ENCODE results near the gene PLP2. TPM values are rescaled to one million over a fixed set of nuclear protein-coding genes. Genes with fewer than 3 reads are reported as not detected.

PLP2 gene
- total and polyA plus RNA-seq, 4 experiments from 2014 or later: 132 to 334 (median 187) TPM

DNA sequence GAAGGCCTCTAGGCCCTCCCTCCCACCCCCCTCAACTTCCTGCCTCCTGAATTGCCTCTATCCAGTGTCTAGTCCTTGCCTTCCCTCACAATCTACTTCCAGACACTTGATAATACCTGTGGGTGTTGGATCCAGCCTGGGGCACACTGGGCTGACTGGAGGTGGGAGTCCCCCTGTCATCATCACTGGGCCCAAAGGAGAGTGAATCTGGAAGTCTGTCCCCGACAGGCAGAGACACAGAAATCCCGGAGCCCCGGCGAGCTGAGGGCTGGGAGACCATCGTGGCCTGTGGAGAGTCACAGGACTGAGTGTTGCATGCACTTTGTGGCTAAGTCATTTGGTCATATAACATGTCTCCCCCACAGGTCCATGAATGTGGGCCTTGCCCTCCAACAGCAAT, 36.7 kb downstream of the PLP2 start:
- Mint-ChIP-seq H3K4me1 (no peaks in the 10 kb centered on the region), H3K9me3 (no peaks in the 10 kb centered on the region), H3K36me3 (no peaks in the 10 kb centered on the region), H3K4me3 (no peak overlapping the region), H3K27me3 (peaks cover 1 to 3% of the 10 kb centered on the region in 2 donors), H3K27ac (no peak overlapping the region)
- DNase-seq: no peak
- ChIA-PET POLR2A (ENCODE audit: partially characterized antibody) (no interaction called here), CTCF (ENCODE audit: partially characterized antibody) (no interaction called here)
- intact Hi-C loops (cut with micrococcal nuclease): no loop called here
- no peaks in the 10 kb centered on the region for H3K9me3 ChIP-seq (ENCODE audit: control insufficient read depth in 1 of 2, low read length in 2 of 2)
- no peak overlapping the region for H3K27ac ChIP-seq (ENCODE audit: low read depth, low read length)
- H3K4me3 ChIP-seq (ENCODE audit: low read length in 2 of 2): no peak overlapping the region
- H3K27me3 ChIP-seq (ENCODE audit: insufficient read depth, low read length): no peaks in the 10 kb centered on the region
- H3K4me1 ChIP-seq (ENCODE audit: insufficient read depth, low read length): no peaks in the 10 kb centered on the region
- H3K36me3 ChIP-seq (ENCODE audit: insufficient read depth, low read length): no peaks in the 10 kb centered on the region

DNA sequence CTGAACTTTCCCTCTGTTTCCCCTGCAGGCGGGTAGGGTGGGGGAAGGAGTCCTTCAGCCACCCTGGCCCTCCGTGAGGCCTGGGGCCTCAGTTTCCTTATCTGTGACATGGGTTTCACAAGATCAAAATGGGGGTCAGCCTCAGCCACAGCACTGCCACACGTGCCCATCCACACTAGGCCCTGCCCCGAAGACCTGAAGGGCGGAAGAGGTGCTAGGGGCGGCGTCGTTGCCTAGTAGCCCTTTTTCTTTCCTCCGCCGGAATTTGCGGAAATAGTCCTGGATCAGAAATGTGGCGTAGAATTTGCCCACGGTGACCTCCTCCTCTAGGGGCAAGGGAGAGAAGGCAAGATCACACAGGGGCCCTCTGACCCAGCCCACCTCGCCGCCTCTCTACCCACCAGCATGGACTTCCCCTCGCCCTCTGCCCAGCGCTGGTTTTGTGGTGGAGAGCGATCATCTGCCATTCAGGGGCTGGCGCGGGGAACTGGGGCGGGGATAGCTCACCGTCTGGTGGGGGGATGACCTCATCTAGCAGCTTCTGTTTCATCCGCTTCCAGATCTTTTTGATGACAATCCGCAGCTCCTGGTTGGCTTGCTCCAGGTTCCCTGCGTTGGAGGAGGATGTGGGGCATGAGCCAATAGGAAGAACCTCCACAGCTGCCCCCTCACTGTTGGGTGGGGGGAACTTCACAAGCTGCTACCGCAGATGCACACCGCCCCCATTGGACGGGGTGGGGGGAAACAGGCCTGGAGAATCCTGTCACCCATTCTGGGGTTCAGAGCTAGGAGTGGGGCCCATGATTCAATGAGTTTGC, 37.9 kb downstream of the PLP2 start:
- POLR2A ChIA-PET (ENCODE audit: partially characterized antibody): no interaction called here
- Mint-ChIP-seq H3K9me3 (no peaks in the 10 kb centered on the region), H3K27me3 (peaks cover 1 to 3% of the 10 kb centered on the region in 2 donors), H3K36me3 (no peaks in the 10 kb centered on the region), H3K27ac (no peak overlapping the region), H3K4me3 (peak overlapping the region in 1 of 8 donors; percentile 36), H3K4me1 (no peaks in the 10 kb centered on the region)
- no peak for DNase-seq
- intact Hi-C loops (cut with micrococcal nuclease): no loop called here
- H3K36me3 ChIP-seq (ENCODE audit: insufficient read depth, low read length): no peaks in the 10 kb centered on the region
- H3K4me1 ChIP-seq (ENCODE audit: insufficient read depth, low read length): no peaks in the 10 kb centered on the region
- no peaks in the 10 kb centered on the region for H3K27me3 ChIP-seq (ENCODE audit: insufficient read depth, low read length)
- CTCF ChIA-PET (ENCODE audit: partially characterized antibody): interaction anchor here (1.1 kb wide), 1 partner anchor 17 kb away, joined by 3 read pairs; no protein-coding TSS in a partner anchor
- no peak overlapping the region for H3K4me3 ChIP-seq (ENCODE audit: low read length in 2 of 2)
- no peak overlapping the region for H3K27ac ChIP-seq (ENCODE audit: low read depth, low read length)
- no peaks in the 10 kb centered on the region for H3K9me3 ChIP-seq (ENCODE audit: control insufficient read depth in 1 of 2, low read length in 2 of 2)

DNA sequence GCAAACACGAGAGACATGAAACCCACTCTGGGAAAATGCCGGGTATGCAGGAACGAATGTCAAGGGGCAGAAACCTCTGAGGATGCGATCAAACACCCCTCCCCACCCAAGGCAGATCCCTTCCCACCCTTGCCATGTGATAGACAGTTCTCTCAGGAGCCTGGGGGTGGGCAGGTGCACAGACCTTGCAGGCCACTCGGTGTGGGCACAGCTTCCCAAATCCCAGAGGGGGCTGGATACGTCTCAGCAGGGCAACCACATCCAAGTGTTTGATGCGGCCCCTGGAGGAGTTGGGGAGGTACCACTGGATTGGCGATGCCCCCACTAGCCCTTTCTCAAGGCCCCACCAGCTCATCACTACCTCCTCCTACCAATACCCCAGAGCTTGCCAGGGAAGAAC, 38.7 kb downstream of the PLP2 start:
- H3K9me3 Mint-ChIP-seq: no peaks in the 10 kb centered on the region
- H3K9me3 ChIP-seq (ENCODE audit: control insufficient read depth in 1 of 2, low read length in 2 of 2): no peaks in the 10 kb centered on the region
- no peak overlapping the region for H3K4me3 Mint-ChIP-seq
- no peak overlapping the region for H3K27ac Mint-ChIP-seq
- CTCF ChIA-PET (ENCODE audit: partially characterized antibody): interaction anchor here (1.1 kb wide), 1 partner anchor 18 kb away, joined by 3 read pairs; no protein-coding TSS in a partner anchor
- intact Hi-C loops (cut with micrococcal nuclease): no loop called here
- no peak overlapping the region for H3K27ac ChIP-seq (ENCODE audit: low read depth, low read length)
- H3K36me3 Mint-ChIP-seq: no peaks in the 10 kb centered on the region
- no peak for DNase-seq
- H3K4me1 Mint-ChIP-seq: no peaks in the 10 kb centered on the region
- H3K4me3 ChIP-seq (ENCODE audit: low read length in 2 of 2): no peak overlapping the region
- no peaks in the 10 kb centered on the region for H3K4me1 ChIP-seq (ENCODE audit: insufficient read depth, low read length)
- no peaks in the 10 kb centered on the region for H3K27me3 ChIP-seq (ENCODE audit: insufficient read depth, low read length)
- H3K36me3 ChIP-seq (ENCODE audit: insufficient read depth, low read length): no peaks in the 10 kb centered on the region
- POLR2A ChIA-PET (ENCODE audit: partially characterized antibody): no interaction called here
- H3K27me3 Mint-ChIP-seq: peaks cover 1 to 3% of the 10 kb centered on the region in 2 donors

DNA sequence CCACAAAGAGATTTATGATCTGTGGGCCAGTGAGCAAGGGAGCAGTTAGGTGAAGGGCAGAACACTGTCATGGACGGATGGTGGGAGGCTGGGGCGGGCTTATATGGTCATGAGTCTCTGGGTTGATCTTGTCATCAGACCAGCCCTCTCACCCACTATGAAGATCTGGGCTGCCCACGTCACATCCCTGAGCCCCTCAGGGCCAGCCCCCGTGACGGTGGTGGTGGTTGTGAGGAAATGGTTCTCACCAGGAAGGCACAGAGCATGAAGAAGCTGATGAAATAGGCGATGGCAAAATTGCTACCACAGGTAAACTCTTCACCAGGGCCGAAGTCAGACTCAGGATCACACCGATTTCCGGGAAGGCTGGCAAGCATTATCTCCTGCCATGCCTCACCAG, 39.4 kb downstream of the PLP2 start:
- ChIA-PET POLR2A (ENCODE audit: partially characterized antibody) (no interaction called here), CTCF (ENCODE audit: partially characterized antibody) (no interaction called here)
- intact Hi-C loops (cut with micrococcal nuclease): no loop called here
- Histone ChIP-seq H3K27me3 (ENCODE audit: insufficient read depth, low read length) (no peaks in the 10 kb centered on the region), H3K9me3 (ENCODE audit: control insufficient read depth in 1 of 2, low read length in 2 of 2) (no peaks in the 10 kb centered on the region), H3K4me1 (ENCODE audit: insufficient read depth, low read length) (no peaks in the 10 kb centered on the region), H3K4me3 (ENCODE audit: low read length in 2 of 2) (no peak overlapping the region), H3K27ac (ENCODE audit: low read depth, low read length) (no peak overlapping the region), H3K36me3 (ENCODE audit: insufficient read depth, low read length) (no peaks in the 10 kb centered on the region)
- no peaks in the 10 kb centered on the region for H3K36me3 Mint-ChIP-seq
- H3K27me3 Mint-ChIP-seq: peaks cover 1 to 3% of the 10 kb centered on the region in 2 donors
- no peak for DNase-seq
- no peak overlapping the region for H3K27ac Mint-ChIP-seq
- no peaks in the 10 kb centered on the region for H3K4me1 Mint-ChIP-seq
- H3K4me3 Mint-ChIP-seq: no peak overlapping the region
- H3K9me3 Mint-ChIP-seq: no peaks in the 10 kb centered on the region

- H3K27me3 ChIP-seq (ENCODE audit: insufficient read depth, low read length): no peaks in the 10 kb centered on the region
- CTCF ChIA-PET (ENCODE audit: partially characterized antibody): no interaction called here
- Mint-ChIP-seq H3K4me3 (no peak overlapping the region), H3K9me3 (no peaks in the 10 kb centered on the region), H3K36me3 (no peaks in the 10 kb centered on the region), H3K27ac (no peak overlapping the region), H3K4me1 (no peaks in the 10 kb centered on the region), H3K27me3 (peaks cover 1 to 3% of the 10 kb centered on the region in 2 donors)
- no peak overlapping the region for H3K27ac ChIP-seq (ENCODE audit: low read depth, low read length)
- H3K4me3 ChIP-seq (ENCODE audit: low read length in 2 of 2): no peak overlapping the region
- no peaks in the 10 kb centered on the region for H3K4me1 ChIP-seq (ENCODE audit: insufficient read depth, low read length)
- intact Hi-C loops (cut with micrococcal nuclease): no loop called here
- POLR2A ChIA-PET (ENCODE audit: partially characterized antibody): no interaction called here
- DNase-seq: no peak
- no peaks in the 10 kb centered on the region for H3K36me3 ChIP-seq (ENCODE audit: insufficient read depth, low read length)
- H3K9me3 ChIP-seq (ENCODE audit: control insufficient read depth in 1 of 2, low read length in 2 of 2): no peaks in the 10 kb centered on the region
Measured at GRCh38 chrX:49212209-49212608, 40.5 kb downstream of the PLP2 start.

GRCh38 chrX:49212861-49213260, 41.2 kb downstream of the PLP2 start:
- Histone ChIP-seq H3K9me3 (ENCODE audit: control insufficient read depth in 1 of 2, low read length in 2 of 2) (no peaks in the 10 kb centered on the region), H3K36me3 (ENCODE audit: insufficient read depth, low read length) (no peaks in the 10 kb centered on the region), H3K27me3 (ENCODE audit: insufficient read depth, low read length) (no peaks in the 10 kb centered on the region), H3K4me3 (ENCODE audit: low read length in 2 of 2) (no peak overlapping the region), H3K27ac (ENCODE audit: low read depth, low read length) (no peak overlapping the region), H3K4me1 (ENCODE audit: insufficient read depth, low read length) (no peaks in the 10 kb centered on the region)
- CTCF ChIA-PET (ENCODE audit: partially characterized antibody): no interaction called here
- Mint-ChIP-seq H3K27ac (no peak overlapping the region), H3K4me3 (no peak overlapping the region), H3K9me3 (no peaks in the 10 kb centered on the region), H3K4me1 (no peaks in the 10 kb centered on the region), H3K36me3 (no peaks in the 10 kb centered on the region), H3K27me3 (peaks cover 1 to 3% of the 10 kb centered on the region in 2 donors)
- DNase-seq: no peak
- POLR2A ChIA-PET (ENCODE audit: partially characterized antibody): no interaction called here
- intact Hi-C loops (cut with micrococcal nuclease): no loop called here

DNA sequence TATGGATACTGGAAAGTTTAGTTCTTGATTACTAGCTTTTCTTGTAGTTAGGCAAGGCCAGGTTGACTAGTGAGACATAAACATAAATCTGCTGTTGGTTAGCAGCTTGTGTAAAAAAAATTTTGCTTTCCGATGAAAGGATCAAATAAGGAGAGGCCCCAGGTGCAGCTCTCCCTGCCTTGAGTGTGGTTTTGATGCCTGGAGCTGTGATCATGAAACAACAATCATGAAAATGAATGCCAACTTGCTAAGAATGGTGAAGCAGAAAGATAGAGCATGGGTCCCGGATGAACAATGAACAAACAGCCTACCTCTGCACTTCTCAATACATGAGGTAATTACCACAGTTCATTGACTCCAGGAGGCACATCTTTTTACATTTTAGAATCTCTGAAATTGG, 42.7 kb downstream of the PLP2 start:
- Mint-ChIP-seq H3K36me3 (no peaks in the 10 kb centered on the region), H3K4me1 (no peaks in the 10 kb centered on the region), H3K9me3 (no peaks in the 10 kb centered on the region), H3K27ac (no peak overlapping the region), H3K4me3 (no peak overlapping the region), H3K27me3 (peaks cover 1 to 3% of the 10 kb centered on the region in 2 donors)
- no peaks in the 10 kb centered on the region for H3K27me3 ChIP-seq (ENCODE audit: insufficient read depth, low read length)
- no peak overlapping the region for H3K27ac ChIP-seq (ENCODE audit: low read depth, low read length)
- CTCF ChIA-PET (ENCODE audit: partially characterized antibody): no interaction called here
- intact Hi-C loops (cut with micrococcal nuclease): no loop called here
- DNase-seq: no peak
- H3K36me3 ChIP-seq (ENCODE audit: insufficient read depth, low read length): no peaks in the 10 kb centered on the region
- POLR2A ChIA-PET (ENCODE audit: partially characterized antibody): no interaction called here
- no peak overlapping the region for H3K4me3 ChIP-seq (ENCODE audit: low read length in 2 of 2)
- H3K4me1 ChIP-seq (ENCODE audit: insufficient read depth, low read length): no peaks in the 10 kb centered on the region
- H3K9me3 ChIP-seq (ENCODE audit: control insufficient read depth in 1 of 2, low read length in 2 of 2): no peaks in the 10 kb centered on the region

All from CD4-positive, alpha-beta memory T cell (primary cell).